MM.1S (cell line): ENCODE results near the gene ZNF45.

Source experiments
- DNase-seq: peaks from one replicate; pipeline ENCODE4 v3.0.0-alpha.2; 2015
- H2AFZ ChIP-seq: fragments of 300-600 bp; sonication (generic); 2 replicates; pipeline ENCODE4 v1.6.0; 2016; ENCODE audit warnings: antibody characterized with exemption, low read length
- H3F3A ChIP-seq: fragments of 300-600 bp; sonication (generic); 2 replicates; pipeline ENCODE4 v1.6.1; 2016; ENCODE audit warnings: mild to moderate bottlenecking, antibody characterized with exemption, low read length, moderate library complexity, mixed read lengths; ENCODE audit not compliant: insufficient read depth
- H3K27ac ChIP-seq: fragments of 300-600 bp; sonication (generic); 2 replicates; pipeline ENCODE4 v1.5.1; 2016; ENCODE audit warnings: mild to moderate bottlenecking, low read length
- H3K27me3 ChIP-seq: fragments of 300-600 bp; sonication (generic); replicated peaks from 2 replicates; pipeline ENCODE4 v1.6.0; 2016; ENCODE audit warnings: low read length; ENCODE audit not compliant: insufficient read depth
- H3K36me3 ChIP-seq: fragments of 300-600 bp; sonication (generic); replicated peaks from 2 replicates; pipeline ENCODE4 v1.6.1; 2016; ENCODE audit warnings: mild to moderate bottlenecking, low read length, mixed read lengths; ENCODE audit not compliant: insufficient read depth
- H3K4me1 ChIP-seq: fragments of 300-600 bp; sonication (generic); 2 replicates; pipeline ENCODE4 v1.6.1; 2016; ENCODE audit warnings: low read length, mixed read lengths
- H3K4me2 ChIP-seq: fragments of 300-600 bp; sonication (generic); 2 replicates; pipeline ENCODE4 v1.6.0; 2016; ENCODE audit warnings: low read depth, low read length
- H3K4me3 ChIP-seq: fragments of 300-600 bp; sonication (generic); 2 replicates; pipeline ENCODE4 v1.5.1; 2016; ENCODE audit warnings: low read length, mixed read lengths
- H3K79me2 ChIP-seq: fragments of 300-600 bp; sonication (generic); 2 replicates; pipeline ENCODE4 v1.6.1; 2016; ENCODE audit warnings: mixed run types, low read length, mixed read lengths
- H3K9ac ChIP-seq: fragments of 300-600 bp; sonication (generic); 2 replicates; pipeline ENCODE4 v1.6.1; 2016; ENCODE audit warnings: low read length, mixed read lengths
- H3K9me2 ChIP-seq: fragments of 300-600 bp; sonication (generic); replicated peaks from 2 replicates; pipeline ENCODE4 v1.6.1; 2016; ENCODE audit warnings: mild to moderate bottlenecking, low read length, mixed read lengths; ENCODE audit not compliant: insufficient read depth
- H3K9me3 ChIP-seq: fragments of 300-600 bp; sonication (generic); replicated peaks from 2 replicates; pipeline ENCODE4 v1.6.1; 2016; ENCODE audit warnings: mild to moderate bottlenecking, low read length, mixed read lengths; ENCODE audit not compliant: insufficient read depth
- H4K20me1 ChIP-seq: fragments of 300-600 bp; sonication (generic); 2 replicates; pipeline ENCODE4 v1.6.1; 2016; ENCODE audit warnings: mild to moderate bottlenecking, low read length, moderate library complexity, mixed read lengths; ENCODE audit not compliant: insufficient read depth
- CTCF ChIP-seq: fragments of 300-600 bp; sonication (generic); IDR thresholded peaks from 2 replicates; pipeline ENCODE4 v1.5.1; 2016; ENCODE audit warnings: antibody characterized with exemption, low read length, mixed read lengths
- EZH2 ChIP-seq: fragments of 300-600 bp; sonication (generic); optimal IDR thresholded peaks from 2 replicates; pipeline ENCODE3; 2017; ENCODE audit warnings: low read depth, mild to moderate bottlenecking, antibody characterized with exemption, low read length, mixed read lengths
- EZH2phosphoT487 ChIP-seq: fragments of 300-600 bp; sonication (generic); IDR thresholded peaks from 2 replicates; pipeline ENCODE4 v1.6.1; 2018; ENCODE audit warnings: antibody characterized with exemption, low read length

ZNF45 gene

GRCh38 chr19:43960411-43960810 lies 25.3 kb upstream of the ZNF45 start:
- Histone ChIP-seq H3K9me3 (no peaks in the 10 kb centered on the region), H4K20me1 (no peaks in the 10 kb centered on the region)
- no peak for DNase-seq

GRCh38 chr19:43957891-43958290 lies 22.8 kb upstream of the ZNF45 start:
- Histone ChIP-seq H3K4me1 (no peaks in the 10 kb centered on the region), H4K20me1 (no peaks in the 10 kb centered on the region), H3K4me3 (no peak overlapping the region), H3K79me2 (no peaks in the 10 kb centered on the region), H3K4me2 (no peak overlapping the region), H3F3A (no peaks in the 10 kb centered on the region), H3K36me3 (no peaks in the 10 kb centered on the region), H3K27ac (no peak overlapping the region), H3K9ac (no peak overlapping the region), H3K9me3 (no peaks in the 10 kb centered on the region), H3K9me2 (no peaks in the 10 kb centered on the region), H3K27me3 (no peaks in the 10 kb centered on the region), H2AFZ (no peak overlapping the region)
- no peak for DNase-seq
- no peak for TF ChIP-seq EZH2
- TF ChIP-seq EZH2phosphoT487, result no peak
- TF ChIP-seq CTCF, result no peak

More at GRCh38 chr19:43960411-43960810, 25.3 kb upstream of the ZNF45 start:
- Histone ChIP-seq H3K9ac (no peak overlapping the region), H3F3A (no peaks in the 10 kb centered on the region), H3K79me2 (no peaks in the 10 kb centered on the region), H3K27me3 (no peaks in the 10 kb centered on the region), H3K4me1 (no peaks in the 10 kb centered on the region), H3K4me2 (no peak overlapping the region), H3K9me2 (no peaks in the 10 kb centered on the region), H3K27ac (no peak overlapping the region), H2AFZ (no peak overlapping the region), H3K4me3 (no peak overlapping the region), H3K36me3 (no peaks in the 10 kb centered on the region)
- no peak for TF ChIP-seq EZH2phosphoT487
- no peak for TF ChIP-seq EZH2
- no peak for TF ChIP-seq CTCF

- Histone ChIP-seq H3K9me2 (no peaks in the 10 kb centered on the region), H3K4me3 (no peak overlapping the region), H3F3A (no peaks in the 10 kb centered on the region), H3K4me1 (no peaks in the 10 kb centered on the region), H3K4me2 (no peak overlapping the region), H3K9ac (no peak overlapping the region), H3K79me2 (no peaks in the 10 kb centered on the region), H3K9me3 (no peaks in the 10 kb centered on the region), H3K27me3 (no peaks in the 10 kb centered on the region), H3K36me3 (no peaks in the 10 kb centered on the region), H3K27ac (no peak overlapping the region), H2AFZ (no peak overlapping the region), H4K20me1 (no peaks in the 10 kb centered on the region)
- no peak for DNase-seq
- TF ChIP-seq EZH2 (no peak), CTCF (no peak), EZH2phosphoT487 (no peak)
These were observed 21.7 kb upstream of the ZNF45 start for GRCh38 chr19:43956827-43957226.
